HUES6 (cell line): ENCODE data around the gene GNB1L.

Source experiments
- H3K27ac ChIP-seq: 2 replicates; pipeline ENCODE4 v1.7.0; 2013; ENCODE audit warnings: low read depth, mild to moderate bottlenecking, low read length, inconsistent platforms
- H3K27me3 ChIP-seq: 2 replicates; pipeline ENCODE4 v1.6.1; 2013; ENCODE audit warnings: low read length; ENCODE audit not compliant: control insufficient read depth, insufficient read depth
- H3K36me3 ChIP-seq: 2 replicates; pipeline ENCODE4 v1.6.1; 2013; ENCODE audit warnings: low read length; ENCODE audit not compliant: control insufficient read depth, insufficient read depth
- H3K4me1 ChIP-seq: 2 replicates; pipeline ENCODE4 v1.6.1; 2013; ENCODE audit warnings: low read length; ENCODE audit not compliant: control insufficient read depth, insufficient read depth
- H3K4me3 ChIP-seq: 2 replicates; pipeline ENCODE4 v1.5.1; 2013; ENCODE audit warnings: low read depth, low read length
- H3K9ac ChIP-seq: one replicate; pipeline ENCODE4 v1.6.1; 2013; ENCODE audit warnings: mild to moderate bottlenecking, low read length
- H3K9me3 ChIP-seq: 2 replicates; pipeline ENCODE4 v1.6.1; 2013; ENCODE audit warnings: low read depth, low read length; ENCODE audit not compliant: control insufficient read depth, insufficient read depth

GNB1L gene

DNA sequence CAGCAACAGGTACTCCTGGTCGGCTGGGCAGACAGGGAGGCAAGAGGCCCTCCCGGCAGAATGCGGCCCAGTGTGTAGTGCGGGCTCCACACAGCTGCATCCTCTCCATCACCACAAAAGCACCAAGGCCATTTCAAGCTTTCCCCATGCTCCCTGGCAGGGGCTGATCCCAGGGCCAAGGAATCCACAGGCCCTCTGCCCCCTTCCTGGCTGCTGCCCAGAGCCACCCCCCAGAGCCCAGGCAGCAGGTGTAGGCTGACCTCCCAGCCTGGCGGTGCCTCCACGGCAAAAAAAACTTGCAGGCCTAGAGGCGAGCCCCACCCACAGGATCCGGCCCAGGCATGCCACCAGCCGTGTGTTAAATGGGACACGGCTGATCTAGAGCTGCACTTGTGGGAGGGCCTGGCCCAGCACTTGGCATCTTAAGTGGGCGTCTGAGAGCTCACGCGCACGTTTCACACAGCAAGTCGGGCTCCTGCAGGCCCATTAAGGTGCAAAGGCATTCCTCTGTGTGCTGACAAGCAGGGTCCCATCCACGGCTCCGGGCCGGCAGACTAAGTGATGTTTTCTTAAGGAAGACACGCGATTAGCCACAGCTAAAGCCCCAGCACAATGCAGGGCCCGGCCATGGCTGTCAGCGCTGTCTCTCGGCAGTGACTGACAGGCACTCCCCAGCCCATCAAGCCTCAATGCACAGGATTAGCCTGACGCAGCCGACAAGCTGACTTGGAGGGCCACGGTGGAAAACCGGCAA is 19.8 kb upstream of the GNB1L start:
- Histone ChIP-seq H3K9ac (no peak overlapping the region), H3K27me3 (no peaks in the 10 kb centered on the region), H3K9me3 (no peaks in the 10 kb centered on the region), H3K4me1 (peaks cover 8% of the 10 kb centered on the region; the same call in 1 of the 2 replicates), H3K36me3 (peaks cover 3% of the 10 kb centered on the region; the same call in 1 of the 2 replicates), H3K4me3 (no peak overlapping the region), H3K27ac (no peak overlapping the region)

DNA sequence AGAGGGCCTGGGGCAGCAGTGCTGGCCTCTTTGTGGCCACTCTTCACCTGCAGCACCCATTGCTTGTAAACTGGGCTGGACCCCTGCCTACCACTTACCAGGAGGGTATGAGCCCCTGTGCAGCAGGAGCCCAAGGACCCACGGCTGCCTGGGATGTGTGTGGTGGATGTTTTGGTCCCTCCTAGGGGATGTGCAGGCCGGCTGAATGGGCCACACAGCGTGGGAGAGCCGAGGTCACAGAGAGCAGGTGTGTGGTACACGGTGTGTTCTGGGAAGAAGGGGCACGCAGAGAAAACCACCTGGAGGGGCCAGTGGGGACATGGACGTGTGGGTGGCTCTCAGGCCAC is 19.3 kb upstream of the GNB1L start:
- no peak overlapping the region for H3K9ac ChIP-seq
- no peaks in the 10 kb centered on the region for H3K9me3 ChIP-seq
- H3K4me3 ChIP-seq, result no peak overlapping the region
- H3K27me3 ChIP-seq, result no peaks in the 10 kb centered on the region
- 0 out of 2 replicates have a peak overlapping the region, but pooled peaks have one; percentile 39 for H3K27ac ChIP-seq
- H3K4me1 ChIP-seq, result peaks cover 5% of the 10 kb centered on the region; the same call in 1 of the 2 replicates
- H3K36me3 ChIP-seq, result peaks cover 3% of the 10 kb centered on the region; the same call in 1 of the 2 replicates

- no peaks in the 10 kb centered on the region for H3K27me3 ChIP-seq
- no peak overlapping the region for H3K9ac ChIP-seq
- peaks cover 3% of the 10 kb centered on the region; the same call in 1 of the 2 replicates for H3K4me1 ChIP-seq
- no peaks in the 10 kb centered on the region for H3K9me3 ChIP-seq
- H3K4me3 ChIP-seq, result no peak overlapping the region
- 0 out of 2 replicates have a peak overlapping the region, but pooled peaks have one; percentile 39 for H3K27ac ChIP-seq
- H3K36me3 ChIP-seq, result peaks cover 1% of the 10 kb centered on the region; the same call in 1 of the 2 replicates
Measured at GRCh38 chr22:19873138-19873959, 18.7 kb upstream of the GNB1L start.

- H3K9me3 ChIP-seq, result no peaks in the 10 kb centered on the region
- no peak overlapping the region for H3K9ac ChIP-seq
- 0 out of 2 replicates have a peak, but pooled peaks cover 3% of the 10 kb centered on the region for H3K4me1 ChIP-seq
- no peaks in the 10 kb centered on the region for H3K36me3 ChIP-seq
- no peaks in the 10 kb centered on the region for H3K27me3 ChIP-seq
- no peak overlapping the region for H3K27ac ChIP-seq
- no peak overlapping the region for H3K4me3 ChIP-seq
Measured at GRCh38 chr22:19872779-19873137, 18.1 kb upstream of the GNB1L start.

DNA sequence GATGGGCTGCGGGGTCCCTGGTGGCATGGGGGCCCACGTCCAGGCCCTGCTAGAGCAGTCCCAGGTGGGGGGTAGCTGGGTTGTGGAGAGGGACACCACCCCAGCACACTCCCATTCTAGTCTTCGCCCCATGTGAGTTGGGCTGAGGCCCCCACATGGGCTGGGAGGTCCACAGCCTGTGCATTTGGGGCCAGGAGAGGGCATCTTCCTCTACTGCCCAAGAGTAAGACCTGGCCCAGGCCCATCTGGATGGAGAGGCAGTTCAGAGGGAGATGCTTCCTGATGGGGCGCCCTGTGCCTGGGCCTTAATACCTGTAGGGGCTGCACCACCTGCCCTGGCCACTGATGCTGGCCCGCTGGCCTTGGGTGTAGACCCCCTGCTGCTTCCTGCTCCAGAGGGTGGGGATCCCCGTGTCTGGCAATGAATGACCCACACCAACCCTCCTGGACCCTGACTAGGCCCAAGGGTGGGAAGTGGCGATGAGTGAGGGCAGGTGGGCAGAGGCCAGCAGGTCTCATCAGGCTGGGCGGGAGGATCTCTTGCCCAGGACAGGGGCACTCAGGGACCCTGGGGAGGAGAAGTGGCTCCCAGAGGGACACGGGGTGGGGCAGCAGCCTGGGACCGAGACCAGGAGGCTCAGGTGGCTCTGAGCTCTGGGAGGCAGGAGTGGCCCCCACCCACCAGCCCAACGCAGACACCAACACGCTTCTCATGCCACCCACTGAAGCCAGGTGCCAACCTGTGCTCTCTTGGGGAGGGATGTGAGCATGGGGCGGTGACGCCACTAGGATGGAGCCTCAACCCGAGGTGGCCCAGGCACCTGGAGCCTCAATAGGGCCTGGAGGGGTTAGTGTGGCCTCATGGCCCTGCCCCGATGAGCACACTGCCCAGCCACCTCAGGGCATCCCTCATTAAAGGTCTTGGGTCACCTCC is 17.4 kb upstream of the GNB1L start:
- no peaks in the 10 kb centered on the region for H3K36me3 ChIP-seq
- no peak overlapping the region for H3K9ac ChIP-seq
- H3K27ac ChIP-seq, result no peak overlapping the region; the same call in 1 of the 2 replicates
- H3K9me3 ChIP-seq, result no peaks in the 10 kb centered on the region
- no peak overlapping the region for H3K4me3 ChIP-seq
- H3K27me3 ChIP-seq, result no peaks in the 10 kb centered on the region
- 0 out of 2 replicates have a peak, but pooled peaks cover 3% of the 10 kb centered on the region for H3K4me1 ChIP-seq

DNA sequence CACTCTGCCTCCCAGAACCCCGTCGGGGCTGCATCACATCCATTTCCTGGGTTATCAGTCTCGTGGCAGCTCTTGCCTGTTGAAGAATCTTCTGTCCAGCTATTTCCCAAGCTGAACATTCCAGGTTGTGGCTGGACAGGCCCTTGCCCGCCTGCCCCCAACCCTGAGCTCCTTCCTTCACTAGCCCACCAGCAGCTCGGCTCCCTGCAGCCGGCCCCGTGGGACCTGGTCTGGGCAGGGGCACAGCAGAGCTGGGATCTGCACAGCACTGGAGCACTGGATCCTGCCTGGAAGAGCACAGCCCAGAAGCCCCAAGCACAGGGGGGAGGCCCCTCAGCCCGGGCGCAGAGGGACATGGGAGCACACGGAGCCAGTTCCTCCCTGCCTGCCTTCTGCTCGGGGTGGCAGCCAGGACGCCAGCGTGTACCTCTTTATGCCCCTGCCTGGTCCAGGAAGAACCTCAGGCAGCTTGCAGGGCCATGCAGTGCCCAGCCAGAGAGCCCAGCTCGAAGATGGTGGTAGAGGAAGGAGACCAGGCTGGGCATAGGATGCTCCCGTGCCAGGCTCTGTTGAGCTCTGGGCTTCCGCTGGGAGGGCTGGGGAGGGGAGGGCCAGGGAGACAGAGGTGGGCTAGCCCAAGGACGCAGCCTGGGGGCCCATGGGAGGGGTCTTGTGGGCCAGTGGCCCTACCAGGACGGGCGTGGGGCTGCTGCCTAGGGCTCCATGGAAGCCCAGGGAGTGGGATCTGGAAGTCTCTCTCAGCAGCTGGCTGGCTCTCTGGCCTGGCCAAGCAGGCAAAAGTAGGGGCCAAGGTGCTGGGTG is 16.6 kb upstream of the GNB1L start:
- no peak overlapping the region for H3K9ac ChIP-seq
- H3K4me3 ChIP-seq, result no peak overlapping the region
- H3K9me3 ChIP-seq, result no peaks in the 10 kb centered on the region
- H3K27me3 ChIP-seq, result no peaks in the 10 kb centered on the region
- 0 out of 2 replicates have a peak, but pooled peaks cover 3% of the 10 kb centered on the region for H3K4me1 ChIP-seq
- no peaks in the 10 kb centered on the region for H3K36me3 ChIP-seq
- no peak overlapping the region; the same call in 1 of the 2 replicates for H3K27ac ChIP-seq

- Histone ChIP-seq H3K36me3 (no peaks in the 10 kb centered on the region), H3K4me1 (0 out of 2 replicates have a peak, but pooled peaks cover 3% of the 10 kb centered on the region), H3K27ac (no peak overlapping the region), H3K9me3 (no peaks in the 10 kb centered on the region), H3K9ac (no peak overlapping the region), H3K27me3 (no peaks in the 10 kb centered on the region), H3K4me3 (no peak overlapping the region)
Measured at GRCh38 chr22:19870153-19871022, 15.7 kb upstream of the GNB1L start.

GRCh38 chr22:19869497-19870152 is 15.0 kb upstream of the GNB1L start:
- Histone ChIP-seq H3K4me1 (0 out of 2 replicates have a peak, but pooled peaks cover 3% of the 10 kb centered on the region), H3K27me3 (no peaks in the 10 kb centered on the region), H3K9me3 (no peaks in the 10 kb centered on the region), H3K9ac (no peak overlapping the region), H3K27ac (no peak overlapping the region), H3K4me3 (no peak overlapping the region), H3K36me3 (no peaks in the 10 kb centered on the region)

DNA sequence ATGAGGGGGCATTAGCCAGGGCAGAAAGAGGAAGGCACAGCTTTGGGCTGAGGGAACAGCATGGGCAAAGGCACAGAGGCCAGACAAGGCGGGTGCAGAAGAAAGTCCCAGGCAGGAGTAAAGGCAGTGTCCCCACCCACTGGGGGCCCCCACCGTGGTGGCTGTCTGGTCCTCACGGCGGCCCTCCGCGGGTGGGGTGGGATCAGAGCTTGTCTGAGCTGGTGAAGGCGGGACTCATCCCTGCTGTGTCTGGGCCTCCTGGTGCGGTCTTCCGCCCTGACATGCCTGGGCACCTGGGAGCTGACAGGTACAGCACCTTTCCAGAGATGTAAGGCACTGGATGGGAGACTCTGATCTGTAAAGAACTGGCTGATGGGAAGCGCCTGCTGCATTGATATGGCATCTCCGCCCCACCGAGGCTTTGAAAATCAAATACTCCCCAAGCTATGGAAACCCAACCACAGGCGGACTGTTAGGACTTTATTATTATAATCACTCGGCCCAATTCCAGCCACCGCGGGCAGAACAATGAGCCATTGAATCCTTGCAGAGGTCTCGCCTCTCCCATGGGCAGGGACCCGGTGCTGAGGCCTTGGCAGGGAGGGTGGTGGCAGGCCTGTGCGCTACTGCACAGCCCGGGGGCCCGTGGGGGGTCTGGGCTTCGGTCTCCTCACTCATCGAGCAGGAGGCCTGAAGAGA is 14.2 kb upstream of the GNB1L start:
- Histone ChIP-seq H3K27ac (no peak overlapping the region), H3K27me3 (no peaks in the 10 kb centered on the region), H3K9ac (no peak overlapping the region), H3K36me3 (no peaks in the 10 kb centered on the region), H3K4me3 (no peak overlapping the region), H3K9me3 (no peaks in the 10 kb centered on the region), H3K4me1 (no peaks in the 10 kb centered on the region)
